G401.6 (cell line): Measurements from ENCODE around the gene REV1.

Source experiments
- FAIRE-seq: peaks from 2 replicates; lab custom pipeline; 2012; peaks lifted over from hg19 to GRCh38; lab: Jason Lieb, UNC

Gene REV1

DNA sequence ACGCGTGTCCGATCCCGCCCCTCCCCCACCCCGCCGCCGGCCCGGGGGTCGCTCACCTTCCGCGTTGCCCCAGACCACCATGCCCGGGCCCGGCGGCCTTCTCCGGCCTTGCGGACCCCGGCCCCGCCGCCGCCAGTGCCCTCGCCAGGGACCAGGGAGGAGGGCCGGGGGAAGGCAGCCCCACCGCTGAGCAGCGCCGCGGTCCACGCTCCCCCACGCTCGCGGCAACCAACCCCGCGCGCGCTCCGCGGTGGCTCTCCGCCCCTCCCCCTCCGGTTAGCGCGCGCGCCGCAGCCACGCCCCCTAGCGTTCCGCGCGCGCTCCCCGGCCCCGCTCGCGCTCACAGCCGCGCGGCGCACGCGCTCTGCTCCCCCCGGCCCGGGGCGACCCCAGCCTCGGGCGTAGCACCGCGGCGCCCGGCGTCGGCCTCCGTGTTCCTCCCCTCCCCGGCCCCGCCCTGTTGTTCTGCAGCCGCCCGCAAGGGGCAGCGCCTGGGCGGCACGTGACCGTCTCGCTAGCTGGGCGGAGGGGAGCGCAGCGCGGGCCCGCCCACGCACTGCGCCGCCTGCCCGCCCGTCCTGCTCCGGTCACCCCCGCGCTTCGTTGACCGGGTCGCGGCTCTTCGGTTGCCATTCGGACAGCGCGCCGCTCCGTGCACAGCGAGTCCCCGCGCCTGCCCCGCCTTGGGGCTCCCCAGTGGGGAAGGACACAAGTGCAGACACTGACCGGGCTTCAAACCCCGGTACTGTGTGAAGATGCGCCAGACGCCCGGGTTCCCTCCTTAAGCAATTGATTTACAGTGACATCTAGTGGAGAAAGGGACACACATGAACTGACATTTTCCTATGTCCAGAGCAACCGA, at the start of gene REV1:
Gene REV1 (minus strand): TSS at position 257 of the 862 bp plus-strand sequence. CDS start 25,042 bp downstream, outside the sequence.
- no peak for FAIRE-seq

DNA sequence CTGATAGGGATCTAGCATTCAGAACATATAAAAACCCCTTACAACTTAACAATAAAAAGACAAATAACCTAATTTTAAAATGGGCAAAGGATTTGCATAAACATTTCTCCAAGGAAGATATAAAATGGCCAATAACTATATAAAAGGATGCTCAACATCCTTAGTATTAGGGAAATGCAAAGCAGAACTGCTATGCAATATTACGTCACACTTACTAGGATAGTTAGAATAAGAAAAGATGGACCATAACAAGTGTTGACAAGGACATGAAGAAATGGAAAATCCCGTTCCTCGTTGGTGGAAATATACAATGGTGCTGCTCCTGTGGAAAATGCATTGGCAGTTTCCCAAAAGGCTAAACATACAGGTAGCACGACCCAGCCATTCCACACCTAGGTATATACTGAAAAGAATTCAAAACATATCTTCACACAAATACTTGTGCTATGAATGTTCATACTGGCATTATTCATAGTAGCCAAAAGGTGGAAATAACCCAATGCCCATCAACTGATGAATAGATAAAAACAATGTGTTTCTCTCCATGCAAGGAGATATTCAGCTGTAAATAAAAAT, 48.2 kb upstream of the REV1 start:
- no peak for FAIRE-seq

GRCh38 chr2:99524056-99524455, 34.2 kb upstream of the REV1 start:
- FAIRE-seq: peak; percentile 40

- FAIRE-seq: no peak
These were observed 32.3 kb upstream of the REV1 start for GRCh38 chr2:99522157-99522556.

DNA sequence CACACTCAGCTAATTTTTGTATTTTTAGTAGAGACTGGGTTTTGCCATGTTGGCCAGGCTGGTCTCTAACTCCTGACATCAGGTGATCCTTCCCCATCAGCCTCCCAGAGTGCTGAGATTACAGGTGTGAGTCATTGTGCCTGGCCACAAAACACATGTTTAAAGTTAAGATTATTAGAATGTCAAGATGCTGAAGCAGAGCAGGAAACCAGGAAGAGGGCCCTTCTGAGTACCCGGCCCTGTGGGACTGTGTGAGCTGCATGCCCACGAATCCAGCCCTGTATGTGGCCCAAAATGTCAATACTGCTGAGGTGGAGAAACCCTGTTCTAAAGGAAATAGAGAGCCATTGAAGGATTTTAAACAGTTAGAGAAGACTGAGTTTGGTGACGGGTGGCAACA, 31.0 kb upstream of the REV1 start:
- no peak for FAIRE-seq

DNA sequence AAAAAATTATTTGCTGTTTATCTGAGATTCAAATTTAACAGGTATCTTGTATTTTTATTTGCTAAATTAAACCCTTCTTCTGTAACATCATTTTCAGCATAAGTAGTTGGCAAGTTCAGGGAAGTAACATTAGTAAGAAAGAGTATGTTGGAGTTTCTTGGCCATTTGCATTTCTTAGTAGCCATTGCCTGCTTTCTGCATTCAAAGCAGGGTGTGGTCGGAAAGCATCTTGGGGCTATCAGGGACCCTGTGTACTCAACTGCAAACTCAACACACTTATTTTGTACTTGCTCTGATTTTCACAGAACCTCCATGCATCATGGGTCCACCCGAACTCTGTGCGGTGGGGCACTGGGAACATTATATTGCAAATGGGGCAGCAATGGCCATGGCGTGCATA, 30.4 kb upstream of the REV1 start:
- peak; percentile 28 for FAIRE-seq

DNA sequence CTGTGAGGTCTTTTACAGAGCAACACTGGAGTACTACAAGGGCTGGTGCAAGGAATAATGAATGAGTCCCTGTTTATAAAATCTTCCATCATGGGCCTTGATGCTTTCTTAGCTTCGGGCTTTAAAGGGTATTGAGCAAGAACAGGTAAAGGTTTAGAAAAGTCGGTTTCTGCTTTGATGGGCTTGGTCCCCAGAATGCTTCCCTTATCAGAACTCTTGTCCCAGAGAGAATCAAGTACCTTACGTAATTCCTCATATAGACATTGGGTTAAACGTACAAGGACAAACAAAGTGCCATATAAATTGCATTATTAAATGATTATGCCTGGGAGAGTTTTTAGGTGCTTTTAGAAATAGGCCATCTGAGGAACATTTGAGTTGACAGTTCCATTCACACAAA, 24.5 kb upstream of the REV1 start:
- FAIRE-seq: no peak

GRCh38 chr2:99512181-99512591, 22.4 kb upstream of the REV1 start:
- FAIRE-seq: no peak

DNA sequence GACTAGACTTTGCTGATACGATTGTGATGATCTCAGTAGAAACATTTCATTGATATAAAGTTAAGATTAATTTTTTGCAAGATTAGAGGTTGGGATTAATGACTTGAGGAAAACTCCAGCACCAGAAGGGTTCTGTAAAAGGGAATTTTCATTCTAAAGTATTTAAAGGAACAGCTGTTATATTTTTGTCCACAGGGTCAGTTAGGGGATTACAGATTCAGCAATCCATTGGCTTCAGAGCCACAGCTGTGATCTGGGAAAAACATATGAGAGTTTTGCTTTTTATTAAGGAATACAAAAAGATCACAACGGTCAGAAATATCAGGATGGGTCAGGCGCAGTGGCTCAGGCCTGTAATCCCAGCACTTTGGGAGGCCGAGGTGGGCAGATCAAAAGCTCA, 19.6 kb upstream of the REV1 start:
- no peak for FAIRE-seq

DNA sequence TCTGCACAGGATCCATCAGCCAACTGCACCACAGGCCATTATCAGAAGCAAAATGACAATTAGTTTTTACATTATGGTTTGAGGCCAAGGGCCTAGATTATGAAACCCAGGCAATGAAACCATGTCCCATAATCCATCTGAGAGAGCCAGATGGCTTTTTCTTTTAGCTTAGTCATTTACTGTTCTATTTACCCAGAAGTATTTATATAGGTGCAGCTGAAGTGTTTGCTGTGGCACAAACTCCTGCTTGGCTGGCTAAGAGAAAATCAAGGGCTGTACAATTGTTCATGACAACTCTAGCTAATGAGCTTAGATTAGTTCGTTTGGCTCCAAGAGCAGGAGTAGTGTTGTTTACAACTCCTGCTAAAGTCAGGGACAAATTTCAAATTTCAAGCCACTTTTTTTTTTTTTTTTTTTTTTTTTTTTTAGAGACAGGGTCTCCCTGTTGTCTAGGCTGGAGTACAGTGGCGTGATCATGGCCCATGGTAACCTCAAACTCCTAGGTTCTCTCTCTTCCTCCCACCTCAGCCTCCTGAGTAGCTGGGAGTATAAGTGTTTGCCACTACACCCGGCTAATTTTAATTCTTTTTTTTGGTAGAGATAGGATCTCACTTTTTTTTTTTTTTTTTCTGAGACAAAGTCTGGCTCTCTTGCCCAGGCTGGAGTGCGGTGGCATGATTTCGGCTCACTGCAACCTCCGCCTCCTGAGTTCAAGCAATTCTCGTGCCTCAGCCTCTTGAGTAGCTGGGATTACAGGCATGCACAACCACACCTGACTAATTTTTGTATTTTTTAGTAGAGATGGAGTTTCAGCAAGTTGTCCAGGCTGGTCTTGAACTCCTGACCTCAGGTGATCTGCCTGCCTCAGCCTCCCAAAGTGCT, 18.4 kb upstream of the REV1 start:
- no peak for FAIRE-seq

DNA sequence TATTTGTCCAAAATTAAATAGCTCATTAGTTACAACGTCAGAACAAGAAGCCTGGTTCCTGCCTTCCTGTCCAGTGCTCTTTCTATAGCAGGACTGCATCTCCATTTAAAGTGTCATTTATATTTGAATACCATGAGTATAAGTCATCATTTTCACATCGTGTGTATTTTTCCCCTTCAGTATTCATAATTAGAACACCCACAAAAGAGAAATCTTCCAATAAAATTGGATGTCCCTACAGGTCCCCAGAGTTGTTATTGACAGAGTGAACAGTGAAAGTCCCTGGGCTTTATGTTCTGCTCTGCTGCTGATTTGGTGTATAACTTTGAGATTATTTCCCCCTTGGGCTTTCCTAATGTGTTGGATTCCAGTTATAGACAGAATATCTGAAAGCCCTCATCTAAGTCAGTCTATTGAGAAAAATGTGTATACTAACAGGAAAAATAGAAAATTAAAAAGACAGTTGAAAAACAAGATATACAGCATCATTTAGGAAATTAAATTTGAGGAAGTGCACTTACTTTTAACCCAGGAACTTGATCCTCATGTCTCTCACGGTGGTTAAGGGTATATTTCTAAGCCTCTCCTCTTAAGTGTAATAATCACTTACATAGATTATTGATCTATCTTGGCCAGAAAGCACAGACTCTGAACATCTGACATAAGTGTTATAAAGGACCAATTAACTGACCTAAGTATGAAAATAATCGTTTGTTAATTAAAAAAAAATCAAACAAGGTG, 15.2 kb upstream of the REV1 start:
- FAIRE-seq: peak; percentile 60

DNA sequence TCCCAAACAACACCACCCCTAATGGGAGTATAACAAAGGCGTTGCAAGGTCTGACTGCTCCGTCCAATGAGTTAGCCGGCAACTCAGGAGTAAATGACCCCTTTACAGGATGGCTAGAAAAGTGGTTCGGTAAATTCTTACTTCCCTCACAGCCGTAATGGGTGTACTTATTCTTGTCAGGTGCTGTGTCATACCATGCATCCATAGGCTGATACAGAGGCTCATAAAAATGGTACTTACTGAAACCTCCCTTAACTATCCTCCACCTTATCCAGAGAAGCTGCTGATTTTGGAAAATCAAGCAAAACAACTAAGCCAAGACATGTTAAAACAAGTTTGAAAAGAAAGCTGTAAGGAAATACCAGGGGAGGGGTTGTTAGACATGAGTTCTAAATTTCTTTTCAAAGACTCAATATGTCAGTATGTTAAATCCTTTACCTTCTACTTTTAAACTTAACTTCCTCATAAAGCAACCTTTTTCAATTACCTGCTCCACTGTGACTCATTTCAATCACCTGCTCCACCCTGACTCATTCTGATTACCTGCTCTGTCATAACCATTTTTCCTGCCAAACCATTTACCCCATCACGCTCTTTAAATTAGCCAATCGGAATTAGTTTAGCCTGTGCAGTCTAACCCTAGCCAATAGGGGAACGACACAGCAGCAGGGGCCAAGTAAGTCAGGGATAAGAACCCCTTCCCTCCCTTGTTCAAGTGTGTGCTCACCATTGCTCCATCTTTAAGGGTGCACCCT, 14.0 kb upstream of the REV1 start:
- FAIRE-seq: peak; percentile 99

DNA sequence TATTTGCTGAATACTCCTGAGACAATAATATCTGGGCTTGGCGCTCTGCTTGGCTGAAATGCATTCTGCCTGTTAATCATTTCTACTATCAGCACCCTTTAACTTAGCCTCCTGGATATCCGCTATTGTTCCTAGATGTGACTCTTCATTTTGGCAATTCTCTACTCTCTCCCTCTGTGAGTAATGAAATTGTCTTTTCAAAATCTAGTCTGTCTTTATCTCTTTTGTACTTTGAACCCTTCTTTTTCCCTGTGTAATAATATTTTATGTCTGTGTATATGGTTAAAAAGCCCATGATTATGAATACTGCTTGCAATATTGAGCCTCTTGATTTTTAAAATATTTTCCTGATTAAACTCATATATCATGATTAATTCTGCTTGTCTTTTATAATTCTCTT, 6.2 kb upstream of the REV1 start:
- FAIRE-seq: peak; percentile 60

DNA sequence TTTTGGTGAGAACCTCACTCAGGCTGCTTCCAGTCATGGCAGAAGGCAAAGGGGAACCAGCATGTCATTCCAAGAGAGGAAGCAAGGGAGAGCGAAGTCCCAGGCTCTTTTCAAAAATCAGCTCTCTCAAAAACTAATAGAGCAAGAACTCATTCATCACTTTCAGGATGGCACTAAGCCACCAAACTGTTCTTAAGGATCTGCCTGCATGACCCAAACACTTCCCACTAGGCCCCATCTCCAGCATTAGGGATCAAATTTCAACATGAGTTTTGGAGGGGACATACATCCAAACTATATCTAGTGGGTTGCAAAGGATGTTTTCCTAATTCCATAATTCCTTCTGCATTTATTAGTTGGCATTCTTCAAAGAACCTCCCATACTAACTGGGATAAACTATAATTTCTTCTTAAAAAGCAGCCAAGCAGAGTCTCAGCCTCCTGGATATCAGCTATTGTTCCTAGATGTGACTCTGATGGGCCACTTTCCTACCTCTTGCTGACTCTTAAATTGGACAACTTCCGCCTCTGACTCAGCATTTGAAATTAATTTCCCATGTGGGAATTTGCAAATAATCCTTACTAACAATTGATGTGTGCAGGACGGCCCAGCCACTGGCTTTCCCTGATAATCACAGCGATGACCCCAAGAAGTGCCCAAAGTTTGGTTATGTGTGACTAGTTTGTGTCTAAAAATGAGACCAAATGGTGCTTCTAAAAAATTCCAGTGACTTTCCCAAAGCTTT, 5.5 kb upstream of the REV1 start:
- no peak for FAIRE-seq

- FAIRE-seq: no peak
These were observed 2.9 kb upstream of the REV1 start for GRCh38 chr2:99492721-99493120.

- FAIRE-seq: peak; percentile 36
These were observed 1.0 kb upstream of the REV1 start for GRCh38 chr2:99490623-99491461.

DNA sequence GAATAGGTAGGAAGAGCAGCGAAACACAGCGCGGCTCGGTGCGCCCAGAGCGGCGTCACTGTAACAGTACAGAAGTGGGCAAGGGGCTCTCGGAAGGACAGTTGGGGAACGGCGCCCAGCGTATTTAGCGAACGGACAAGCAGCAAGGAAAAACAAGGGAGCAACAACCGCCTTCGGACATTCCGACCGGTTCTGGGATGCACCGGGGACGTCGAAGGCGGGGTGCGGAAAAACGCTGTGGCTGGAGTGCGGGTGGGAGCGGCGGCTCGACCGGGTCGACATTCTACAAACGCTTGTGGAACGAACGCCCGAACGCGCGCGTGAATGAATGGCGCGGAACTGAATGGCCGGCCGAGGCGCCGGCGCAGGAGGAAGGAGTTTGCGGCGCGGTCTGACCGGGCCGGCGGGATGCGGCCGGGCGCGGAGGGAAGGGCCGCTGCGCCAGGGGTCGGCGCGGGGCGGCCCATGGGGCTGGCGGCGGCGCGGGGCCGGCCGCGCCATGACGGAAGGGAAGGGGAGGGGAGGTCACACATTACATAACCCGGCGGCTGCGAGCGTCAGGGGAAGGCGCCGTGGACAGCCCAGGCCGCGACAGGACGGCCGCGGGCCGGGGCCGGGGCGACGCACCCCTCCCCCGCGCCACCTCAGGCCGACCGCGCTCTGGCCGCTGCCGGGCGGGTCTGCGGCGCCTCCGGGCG, 605 bp downstream of the REV1 start:
- no peak for FAIRE-seq

DNA sequence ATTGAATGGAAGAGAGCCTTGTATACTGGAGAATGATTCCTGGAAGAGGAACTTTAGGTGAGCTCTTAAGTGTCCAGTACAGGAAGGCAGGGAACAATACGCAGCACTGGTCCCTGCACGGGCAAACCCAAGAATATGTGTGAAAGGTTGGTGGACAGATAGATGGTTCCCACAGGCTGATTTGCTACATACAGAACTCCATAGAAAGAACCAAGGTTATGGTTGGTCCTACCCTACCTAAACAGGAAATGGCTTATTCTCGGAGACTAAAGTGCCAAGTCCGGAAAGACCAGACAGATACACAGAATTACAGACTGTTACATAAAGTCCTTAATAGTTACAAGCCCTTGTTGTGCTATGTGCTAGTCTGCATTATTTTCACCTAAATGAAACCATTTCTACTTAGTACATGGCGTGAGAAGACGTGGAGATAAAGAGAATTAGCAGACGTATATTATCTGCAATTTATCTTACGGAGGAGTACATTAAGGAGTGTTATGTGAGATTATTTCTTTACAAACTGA, 1.2 kb downstream of the REV1 start:
- FAIRE-seq: no peak

DNA sequence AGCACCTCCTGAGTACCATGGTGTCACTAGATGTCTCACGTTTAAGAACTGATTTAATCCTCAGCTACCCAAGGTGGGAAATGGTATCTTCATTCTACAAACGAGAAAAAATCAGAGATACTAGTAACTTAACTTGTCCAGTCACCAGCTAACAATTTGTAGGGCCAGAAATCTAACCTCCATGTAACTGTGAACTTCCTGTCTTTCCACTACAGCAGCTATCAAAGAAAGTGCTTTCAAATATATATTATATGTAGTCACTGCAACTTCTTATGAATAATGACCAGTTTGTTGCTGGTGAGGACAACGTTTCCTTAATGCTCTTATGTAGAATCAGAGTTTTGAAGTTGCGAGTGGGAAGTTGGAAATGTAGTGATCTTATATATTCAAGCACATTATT, 1.9 kb downstream of the REV1 start:
- FAIRE-seq: no peak
